Fibroblast of upper back skin (primary cell): ENCODE data around the gene IDE.
"Not testable (repeated sequence)": the region's sequence is repeated elsewhere in the genome, so short reads cannot be mapped to it uniquely, and the experiment has no call there.

ENCODE experiments used
- DNase-seq: peaks from one replicate; pipeline ENCODE4 v3.0.0-alpha.2; 2013

IDE gene

GRCh38 chr10:92573798-92574547, at the start of gene IDE:
TSS of gene IDE (minus strand) at chr10:92574093. CDS start at chr10:92574019, 74 bp downstream.
- peak; percentile 84 for DNase-seq

- no peak for DNase-seq
These were observed 45.5 kb upstream of the IDE start for GRCh38 chr10:92619368-92619767.

- no peak for DNase-seq
These were observed 41.6 kb upstream of the IDE start for GRCh38 chr10:92615515-92615914.

- DNase-seq, result no peak
These were observed 30.9 kb upstream of the IDE start for GRCh38 chr10:92604841-92605240.

GRCh38 chr10:92598321-92598720, 24.4 kb upstream of the IDE start:
- DNase-seq, result peak; percentile 72

- no peak for DNase-seq
These were observed 21.6 kb upstream of the IDE start for GRCh38 chr10:92595505-92595904.

GRCh38 chr10:92593619-92594588, 20.0 kb upstream of the IDE start:
- no peak for DNase-seq

GRCh38 chr10:92592761-92593618, 19.1 kb upstream of the IDE start, which contains the start of gene KIF11:
TSS of gene KIF11 (plus strand) at chr10:92593130. CDS start at chr10:92593376, 246 bp downstream.
- DNase-seq, result peak; percentile 97

- DNase-seq, result peak; percentile 91
These were observed 17.7 kb upstream of the IDE start for GRCh38 chr10:92591550-92592022.

GRCh38 chr10:92590623-92591549, 17.0 kb upstream of the IDE start:
- peak; percentile 55 for DNase-seq

GRCh38 chr10:92582347-92582746, 8.5 kb upstream of the IDE start:
- DNase-seq, result not testable (repeated sequence)

- DNase-seq, result peak; percentile 63
These were observed 2.1 kb upstream of the IDE start for GRCh38 chr10:92575961-92576360.

GRCh38 chr10:92574548-92575261, 812 bp upstream of the IDE start:
- peak; percentile 49 for DNase-seq

- DNase-seq, result peak; percentile 35
These were observed 649 bp downstream of the IDE start for GRCh38 chr10:92573091-92573797.

- no peak for DNase-seq
These were observed 1.4 kb downstream of the IDE start for GRCh38 chr10:92572362-92573090.

- peak; percentile 45 for DNase-seq
These were observed 2.2 kb downstream of the IDE start for GRCh38 chr10:92571649-92572048.

- DNase-seq, result not testable (repeated sequence)
These were observed 4.2 kb downstream of the IDE start for GRCh38 chr10:92569663-92570062.

GRCh38 chr10:92569071-92569470, 4.8 kb downstream of the IDE start:
- no peak for DNase-seq

GRCh38 chr10:92567952-92568600, 5.8 kb downstream of the IDE start:
- peak; percentile 56 for DNase-seq
